ENCODE measurements around the gene XYLT1.

The XYLT1 gene

GRCh38 chr16:17397499-17397891, 73.3 kb downstream of the XYLT1 start:
- no peak for TF ChIP-seq CTCF (IDR thresholded peaks at IDR 0.05; ENCODE audit: extremely low read depth, insufficient read depth, missing control alignments)
- no peak for DNase-seq (ENCODE audit: low spot score)
- in situ Hi-C loops (cut with MboI; ENCODE audit: low pct_unique_long_range_greater_than_20kb, low sequenced_read_pairs, unreplicated experiment), result no loop called here

GRCh38 chr16:17396762-17397498, 73.8 kb downstream of the XYLT1 start:
- in situ Hi-C loops (cut with MboI; ENCODE audit: low pct_unique_long_range_greater_than_20kb, low sequenced_read_pairs, unreplicated experiment), result no loop called here
- no peak for TF ChIP-seq CTCF (IDR thresholded peaks at IDR 0.05; ENCODE audit: extremely low read depth, insufficient read depth, missing control alignments)
- DNase-seq (ENCODE audit: low spot score), result no peak

GRCh38 chr16:17395849-17396480, 74.8 kb downstream of the XYLT1 start:
- no peak for DNase-seq (ENCODE audit: low spot score)
- no peak for TF ChIP-seq CTCF (IDR thresholded peaks at IDR 0.05; ENCODE audit: extremely low read depth, insufficient read depth, missing control alignments)
- in situ Hi-C loops (cut with MboI; ENCODE audit: low pct_unique_long_range_greater_than_20kb, low sequenced_read_pairs, unreplicated experiment), result no loop called here

GRCh38 chr16:17392857-17393692, 77.7 kb downstream of the XYLT1 start:
- no peak for DNase-seq (ENCODE audit: low spot score)
- in situ Hi-C loops (cut with MboI; ENCODE audit: low pct_unique_long_range_greater_than_20kb, low sequenced_read_pairs, unreplicated experiment), result no loop called here
- TF ChIP-seq CTCF (IDR thresholded peaks at IDR 0.05; ENCODE audit: extremely low read depth, insufficient read depth, missing control alignments), result no peak

- no peak for DNase-seq (ENCODE audit: low spot score)
- no peak for TF ChIP-seq CTCF (IDR thresholded peaks at IDR 0.05; ENCODE audit: extremely low read depth, insufficient read depth, missing control alignments)
- in situ Hi-C loops (cut with MboI; ENCODE audit: low pct_unique_long_range_greater_than_20kb, low sequenced_read_pairs, unreplicated experiment), result no loop called here
These were observed 78.5 kb downstream of the XYLT1 start for GRCh38 chr16:17392127-17392856.

GRCh38 chr16:17391715-17392114, 79.0 kb downstream of the XYLT1 start:
- TF ChIP-seq CTCF (IDR thresholded peaks at IDR 0.05; ENCODE audit: extremely low read depth, insufficient read depth, missing control alignments), result no peak
- DNase-seq (ENCODE audit: low spot score), result no peak
- in situ Hi-C loops (cut with MboI; ENCODE audit: low pct_unique_long_range_greater_than_20kb, low sequenced_read_pairs, unreplicated experiment), result no loop called here

All from GM13977 (cell line).